ENCODE results near the gene S100A7A.
"Not testable (repeated sequence)": the region's sequence is repeated elsewhere in the genome, so short reads cannot be mapped to it uniquely, and the experiment has no call there.

Gene S100A7A

DNA sequence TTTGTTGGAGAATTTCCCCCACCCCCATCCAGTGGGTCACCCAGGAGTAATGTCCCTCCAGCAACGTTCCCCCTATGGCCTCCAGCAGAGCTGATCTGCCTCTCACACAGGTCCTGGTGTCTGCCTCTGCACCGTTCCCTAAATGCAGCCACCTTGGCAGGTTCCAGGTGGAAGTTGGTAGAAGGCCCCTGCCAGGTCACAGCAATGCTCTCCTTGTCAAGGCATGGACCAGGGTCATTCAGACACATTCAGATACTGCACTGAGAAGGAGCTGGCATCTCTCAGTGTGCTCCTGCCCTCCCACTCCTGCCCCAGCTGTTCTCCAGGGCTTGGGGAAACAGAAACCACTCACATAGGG lies 3.1 kb downstream of the S100A7A start:
- FAIRE-seq; DNase-seq (ENCODE audit: insufficient read length, low spot score): not testable (repeated sequence)

- DNase-seq (ENCODE audit: insufficient read length, low spot score) (no peak), FAIRE-seq (no peak)
These were observed 4.0 kb downstream of the S100A7A start for GRCh38 chr1:153420306-153420705.

GRCh38 chr1:153422450-153423068 lies 6.2 kb downstream of the S100A7A start:
- FAIRE-seq (peak; percentile 71), DNase-seq (ENCODE audit: insufficient read length, low spot score) (peak; percentile 41)

GRCh38 chr1:153426809-153427208 lies 10.5 kb downstream of the S100A7A start:
- DNase-seq (ENCODE audit: insufficient read length, low spot score) (no peak), FAIRE-seq (no peak)

DNA sequence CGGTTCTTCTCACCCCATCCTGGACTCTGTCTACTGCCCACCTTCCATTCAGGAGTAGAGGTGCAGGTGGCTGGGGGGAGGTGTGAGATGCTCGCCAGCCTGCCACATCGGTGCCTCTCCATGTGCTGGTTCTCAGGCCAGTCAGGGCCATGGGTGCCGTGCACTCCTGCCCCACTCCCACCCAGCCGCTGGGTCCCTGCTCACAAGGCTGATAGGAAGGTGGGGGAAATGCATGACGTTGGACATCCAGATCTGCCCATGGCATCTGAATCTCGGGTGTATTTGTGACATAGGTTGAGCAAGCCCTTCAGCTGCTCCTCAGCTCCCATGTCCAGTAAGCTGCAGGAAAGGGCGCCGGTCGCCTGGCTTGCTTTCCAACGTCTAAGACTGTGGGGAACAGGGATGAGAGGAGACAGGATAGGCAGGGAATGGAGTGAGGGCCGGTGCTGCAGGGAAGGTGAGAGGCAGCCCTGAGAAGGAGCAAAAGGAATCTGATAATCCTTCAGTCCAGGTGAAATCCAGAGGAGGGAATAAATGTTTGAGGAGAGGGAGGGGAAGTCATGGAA lies 11.8 kb downstream of the S100A7A start:
- DNase-seq (ENCODE audit: insufficient read length, low spot score) (no peak), FAIRE-seq (no peak)

DNA sequence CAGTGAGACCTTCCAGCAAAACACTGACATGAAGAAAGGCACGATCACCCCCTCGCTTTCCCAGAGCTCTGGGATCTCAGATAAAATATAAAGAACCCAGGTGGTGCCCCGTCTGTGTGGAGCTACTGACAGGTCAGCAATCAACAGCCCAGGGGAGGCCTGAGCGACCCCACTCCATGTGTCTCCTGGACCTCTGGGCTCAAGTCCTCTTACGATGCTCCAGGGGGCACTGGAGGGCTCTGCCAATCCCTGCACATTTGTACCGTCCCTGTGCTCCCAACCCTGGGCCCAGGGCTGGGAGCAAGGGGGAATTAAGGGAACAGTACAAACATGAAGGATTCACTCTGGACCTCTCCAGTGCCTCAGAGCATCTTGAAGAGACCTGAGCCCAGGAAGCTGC lies 12.5 kb downstream of the S100A7A start:
- FAIRE-seq, result no peak
- no peak for DNase-seq (ENCODE audit: insufficient read length, low spot score)

DNA sequence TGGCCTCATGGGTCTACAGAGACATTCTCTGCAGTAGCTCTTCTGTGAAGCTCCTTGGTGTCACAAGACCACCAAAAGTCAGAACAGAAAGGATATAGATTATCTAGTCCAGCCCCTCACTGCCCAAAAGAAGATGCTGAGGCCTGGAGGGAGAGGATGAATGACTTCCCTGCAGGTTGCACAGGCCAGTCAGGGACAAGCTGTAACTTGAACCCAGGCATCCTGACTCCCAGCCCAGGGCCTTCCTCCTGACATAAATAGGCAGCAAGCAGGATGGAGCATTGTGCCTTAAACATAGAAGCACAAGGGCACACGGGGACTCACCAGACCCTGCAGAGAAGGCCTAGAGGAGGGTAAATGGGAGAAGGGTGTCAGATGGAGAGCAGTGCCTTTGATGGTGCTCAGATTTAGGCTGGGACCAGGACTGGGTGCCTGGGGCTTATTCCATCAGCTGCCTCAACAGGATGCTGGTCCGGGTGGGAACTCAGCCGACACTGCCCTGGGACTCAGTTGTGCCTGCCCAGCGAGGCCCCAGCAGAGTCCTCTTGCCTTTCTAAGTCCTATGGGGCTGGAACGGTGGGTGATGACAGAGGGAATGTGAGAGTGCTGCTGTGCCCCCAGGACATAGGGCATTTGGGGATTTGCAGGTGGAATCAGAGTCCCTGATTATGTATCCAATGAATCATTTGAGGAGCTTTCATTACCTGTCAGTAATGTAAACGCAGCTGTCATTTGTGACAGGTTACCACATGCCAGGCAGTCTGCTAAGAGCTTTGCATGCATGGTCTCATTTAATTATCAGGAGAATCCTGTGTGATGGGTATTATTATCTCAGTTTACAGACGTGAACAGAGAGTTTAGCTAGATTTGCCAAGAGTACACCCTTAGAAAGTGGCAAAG lies 13.2 kb downstream of the S100A7A start:
- FAIRE-seq (no peak), DNase-seq (ENCODE audit: insufficient read length, low spot score) (no peak)

DNA sequence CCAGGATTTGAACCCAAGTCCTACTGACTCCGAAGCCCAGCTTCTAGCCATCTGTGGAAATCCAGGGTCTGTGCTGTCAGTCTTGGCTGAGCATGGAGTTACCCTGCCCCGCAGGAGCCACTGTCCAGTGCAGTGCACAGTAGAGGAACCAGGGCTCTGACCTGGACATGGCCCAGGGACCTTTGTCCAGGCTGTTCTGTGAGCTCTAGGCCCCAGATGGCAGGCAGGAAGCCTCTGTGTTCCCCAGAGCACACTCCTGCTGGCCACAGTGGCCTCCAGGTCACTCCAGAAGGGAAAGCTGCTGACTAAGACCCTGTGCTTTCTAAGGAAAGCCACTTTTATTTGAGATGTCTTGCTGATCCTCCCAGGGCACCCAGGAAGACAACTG lies 13.8 kb downstream of the S100A7A start:
- FAIRE-seq (no peak), DNase-seq (ENCODE audit: insufficient read length, low spot score) (no peak)

DNA sequence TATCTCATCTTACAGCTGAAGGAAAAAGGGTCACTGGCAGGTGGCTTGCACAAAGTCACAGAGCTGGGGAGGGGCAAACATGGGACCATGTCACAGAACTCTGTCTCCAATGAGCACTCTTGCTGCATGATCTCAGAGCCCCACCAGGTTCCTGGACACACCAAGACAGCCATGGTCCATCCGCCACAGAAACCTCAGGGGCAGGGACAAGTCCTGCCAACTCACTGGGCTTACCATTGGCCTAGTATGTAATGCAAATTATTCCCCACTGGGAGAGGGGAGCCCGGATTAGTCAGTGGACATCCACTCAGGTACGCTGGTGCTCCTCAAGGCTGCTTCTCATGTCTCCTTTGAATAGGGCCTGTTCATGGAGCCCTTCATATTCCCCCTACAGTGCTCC lies 14.2 kb downstream of the S100A7A start:
- DNase-seq (ENCODE audit: insufficient read length, low spot score) (no peak), FAIRE-seq (no peak)

DNA sequence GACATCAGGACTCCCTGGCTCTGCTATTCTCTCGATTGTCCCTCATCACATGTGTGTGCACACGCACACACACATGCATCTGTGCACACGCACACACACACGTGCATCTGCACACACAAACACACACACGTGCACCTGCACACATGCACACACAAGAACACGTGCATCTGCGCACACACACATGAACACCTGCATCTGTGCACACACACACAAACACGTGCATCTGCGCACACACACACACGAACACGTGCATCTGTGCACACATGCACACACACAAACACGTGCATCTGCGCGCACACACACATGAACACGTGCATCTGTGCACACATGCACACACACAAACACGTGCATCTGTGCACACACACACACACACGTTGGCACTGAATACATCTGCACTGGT lies 14.7 kb downstream of the S100A7A start:
- FAIRE-seq, result no peak
- DNase-seq (ENCODE audit: insufficient read length, low spot score), result no peak

DNA sequence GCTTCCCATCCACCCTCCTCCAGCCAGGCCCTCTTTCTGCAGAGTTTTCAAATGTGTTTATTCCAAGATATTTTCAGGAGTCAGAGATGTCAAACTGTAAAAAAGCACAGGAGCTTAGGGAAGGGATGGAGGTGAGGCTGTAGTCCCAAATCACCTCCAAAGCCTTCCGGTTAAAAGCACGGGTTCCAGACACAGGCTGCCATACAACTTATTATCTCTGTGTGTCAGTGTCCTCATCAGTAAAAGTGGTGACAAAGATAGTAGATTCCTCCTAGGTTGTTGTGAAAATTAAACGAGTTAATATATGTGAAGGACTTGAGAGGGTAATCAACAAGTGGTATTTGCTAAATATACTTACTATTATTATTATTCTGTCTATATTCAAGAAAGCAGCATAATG lies 15.1 kb downstream of the S100A7A start:
- FAIRE-seq (no peak), DNase-seq (ENCODE audit: insufficient read length, low spot score) (no peak)

DNA sequence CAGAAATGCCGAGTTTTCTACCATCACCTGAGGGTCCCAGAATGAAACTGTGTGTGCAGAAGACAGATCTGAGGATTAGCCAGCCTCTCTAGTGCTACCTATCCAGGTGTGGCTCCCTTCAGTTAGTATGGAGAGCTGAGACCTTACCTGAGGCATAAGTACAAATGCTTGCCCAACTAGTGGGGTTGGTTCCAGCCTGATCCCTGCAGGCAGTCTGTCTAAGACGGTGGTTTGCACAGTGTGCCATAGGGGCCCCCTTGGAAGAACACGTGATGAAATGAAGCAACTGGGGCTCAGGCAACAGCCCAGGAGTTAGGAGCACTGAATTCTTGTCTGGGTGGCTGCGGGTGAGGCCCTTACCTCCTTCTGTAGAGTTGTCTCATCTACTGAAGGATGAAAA lies 15.6 kb downstream of the S100A7A start:
- FAIRE-seq (no peak), DNase-seq (ENCODE audit: insufficient read length, low spot score) (no peak)

- FAIRE-seq (no peak), DNase-seq (ENCODE audit: insufficient read length, low spot score) (no peak)
These were observed 16.8 kb downstream of the S100A7A start for GRCh38 chr1:153432874-153433681.

DNA sequence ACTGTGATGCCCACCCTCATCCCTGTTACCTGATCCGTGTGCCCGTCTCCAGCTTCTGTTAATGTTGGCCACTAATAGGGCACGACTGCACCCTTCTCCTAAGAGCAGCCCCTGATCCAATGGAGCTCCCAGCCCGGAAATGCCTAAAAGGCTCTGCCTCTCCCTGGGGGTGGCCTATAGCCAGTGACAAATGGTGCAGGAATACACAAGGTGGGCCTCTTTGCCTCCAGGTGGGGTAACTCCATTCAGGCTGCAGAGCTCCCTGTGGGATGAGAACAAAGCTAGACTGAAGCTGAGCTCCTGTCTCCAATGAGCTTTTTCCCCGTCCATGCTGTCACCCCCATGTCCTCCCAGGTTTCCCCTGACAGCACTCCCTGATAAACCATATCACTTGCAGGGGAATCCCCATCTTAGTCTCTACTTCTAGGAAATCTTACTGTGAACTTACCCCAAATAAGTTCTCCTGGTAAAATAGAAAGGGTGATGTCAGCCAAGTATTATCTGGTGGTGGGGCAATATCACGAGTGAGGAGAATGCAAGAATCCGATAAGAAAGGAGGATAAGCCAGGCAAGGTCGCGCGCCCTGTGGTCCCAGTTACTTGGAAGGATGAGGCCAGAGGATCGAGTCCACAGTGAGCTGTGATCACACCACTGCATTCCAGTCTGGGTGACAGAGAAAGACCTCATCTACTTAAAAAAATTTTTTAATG lies 18.6 kb downstream of the S100A7A start:
- no peak for FAIRE-seq
- DNase-seq (ENCODE audit: insufficient read length, low spot score), result no peak

DNA sequence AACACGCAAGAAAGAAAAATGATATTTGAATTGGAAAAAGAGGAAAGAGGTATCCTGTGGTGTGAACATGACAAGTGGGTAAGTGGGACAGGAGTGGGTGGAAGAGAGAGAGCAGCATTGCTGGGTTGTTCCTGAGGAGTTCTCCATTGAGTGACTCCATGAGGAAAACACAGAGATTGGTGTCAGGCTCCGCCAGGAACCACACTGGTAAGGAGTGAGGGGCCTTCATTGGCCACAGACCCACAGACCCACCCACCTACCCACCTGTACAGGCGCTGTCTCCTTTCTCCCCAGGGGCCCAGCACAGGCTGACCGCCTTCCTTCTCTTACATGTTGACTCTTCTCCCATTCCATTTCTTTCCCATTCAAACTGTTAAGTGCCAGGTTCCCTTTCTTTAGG lies 20.9 kb downstream of the S100A7A start:
- FAIRE-seq, result no peak
- DNase-seq (ENCODE audit: insufficient read length, low spot score), result no peak

GRCh38 chr1:153438599-153438998 lies 22.3 kb downstream of the S100A7A start:
- DNase-seq (ENCODE audit: insufficient read length, low spot score) (no peak), FAIRE-seq (no peak)

DNA sequence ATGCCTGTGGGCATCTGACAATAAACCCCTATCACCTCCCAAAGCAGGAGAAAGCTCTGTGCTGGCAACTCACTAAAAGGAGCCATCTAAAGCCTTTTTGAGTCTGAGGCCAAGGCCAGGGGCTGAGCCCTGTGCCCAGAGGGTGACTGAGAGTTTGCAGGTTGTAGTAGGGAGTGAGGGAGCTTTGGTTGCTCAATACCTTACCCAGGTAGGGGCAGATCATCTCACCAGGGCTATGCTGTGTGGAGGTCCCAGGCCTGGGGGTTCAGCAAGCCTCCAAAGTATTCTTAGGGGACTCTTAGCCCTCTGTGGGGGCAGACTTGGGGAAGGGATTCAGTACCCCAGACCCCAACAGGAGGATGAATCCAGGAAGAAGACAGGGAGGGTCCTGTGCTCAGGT lies 23.0 kb downstream of the S100A7A start:
- FAIRE-seq, result no peak
- no peak for DNase-seq (ENCODE audit: insufficient read length, low spot score)

DNA sequence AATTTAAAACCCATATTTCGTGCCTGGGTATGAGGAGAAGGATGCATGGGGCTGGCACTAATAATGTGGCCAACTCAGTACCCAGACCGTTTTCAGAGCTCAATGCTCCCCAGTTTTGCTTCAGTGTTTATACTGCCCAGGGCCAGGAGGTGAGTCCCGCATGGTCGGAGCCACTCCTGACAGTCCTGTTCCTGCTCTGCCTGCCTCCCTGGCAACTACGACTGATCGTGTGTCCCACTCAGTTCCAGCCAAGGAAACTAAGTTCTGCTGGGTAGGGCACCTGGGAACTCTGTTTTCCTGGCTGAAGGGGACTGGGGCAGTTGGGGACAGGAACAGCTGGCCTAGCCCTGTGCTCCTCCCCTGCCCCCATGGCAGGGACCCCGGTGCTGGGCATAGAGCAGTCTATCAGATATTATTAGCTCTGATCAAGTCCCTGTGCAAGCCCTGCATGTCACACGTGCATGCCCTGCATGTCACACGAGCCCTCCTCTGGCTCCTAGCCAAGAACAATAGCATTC lies 25.0 kb downstream of the S100A7A start:
- DNase-seq (ENCODE audit: insufficient read length, low spot score) (no peak), FAIRE-seq (no peak)

GRCh38 chr1:153443486-153443885 lies 27.2 kb downstream of the S100A7A start:
- DNase-seq (ENCODE audit: insufficient read length, low spot score), result no peak
- FAIRE-seq, result no peak

- no peak for DNase-seq (ENCODE audit: insufficient read length, low spot score)
- no peak for FAIRE-seq
These were observed 27.8 kb downstream of the S100A7A start for GRCh38 chr1:153444078-153444477.
